Right renal cortex interstitium (tissue), 3 donors: ENCODE measurements around the gene HACL1. TPM values are rescaled to one million over a fixed set of nuclear protein-coding genes. Genes with fewer than 3 reads are reported as not detected.

ENCODE experiments used
- DNase-seq, 3 donors: peaks; one replicate each; pipeline ENCODE4 v3.0.0-alpha.2; 2013; ENCODE audit warnings: low read depth in 3 of 3, low spot score in 2 of 3
- polyA plus RNA-seq, 3 donors: library from polyadenylated mRNA; unstranded; fragments of 120-200 nt; gene quantifications; one replicate each; pipeline ENCODE4 v1.2.1, GENCODE V29; 2013; ENCODE audit not compliant: insufficient read length in 3 of 3

Gene HACL1
- 10 to 100 TPM; 20.2 to 25.3 (median 23.2) TPM for polyA plus RNA-seq

GRCh38 chr3:15601399-15602145 is at the start of gene HACL1, which contains the start of gene BTD:
Gene HACL1, minus strand, starts transcription at chr3:15601569. Its CDS starts 106 bp downstream, at chr3:15601463.
Gene BTD, plus strand, starts transcription at chr3:15601745. Its CDS starts 33,695 bp downstream, at chr3:15635440.
- peak; percentile 97 to 99 (median 99) for DNase-seq

GRCh38 chr3:15649858-15650257 is 48.5 kb upstream of the HACL1 start:
- DNase-seq, result no peak

GRCh38 chr3:15649341-15649740 is 48.0 kb upstream of the HACL1 start:
- no peak for DNase-seq

GRCh38 chr3:15647611-15648167 is 46.3 kb upstream of the HACL1 start:
- no peak for DNase-seq

- DNase-seq, result no peak
These were observed 45.6 kb upstream of the HACL1 start for GRCh38 chr3:15646851-15647511.

- no peak for DNase-seq
These were observed 44.6 kb upstream of the HACL1 start for GRCh38 chr3:15645740-15646501.

GRCh38 chr3:15645246-15645645 is 43.9 kb upstream of the HACL1 start:
- no peak for DNase-seq

GRCh38 chr3:15638891-15639262 is 37.5 kb upstream of the HACL1 start:
- DNase-seq, result no peak

GRCh38 chr3:15638193-15638890 is 37.0 kb upstream of the HACL1 start:
- no peak for DNase-seq

GRCh38 chr3:15637131-15637951 is 36.0 kb upstream of the HACL1 start:
- DNase-seq, result no peak

- DNase-seq, result no peak
These were observed 34.8 kb upstream of the HACL1 start for GRCh38 chr3:15636028-15636709.

- DNase-seq, result peak in 2 of 3 donors; percentile 40 to 59
These were observed 33.8 kb upstream of the HACL1 start for GRCh38 chr3:15635121-15635661.

- DNase-seq, result no peak
These were observed 33.3 kb upstream of the HACL1 start for GRCh38 chr3:15634671-15635070.

GRCh38 chr3:15633766-15634598 is 32.6 kb upstream of the HACL1 start:
- DNase-seq, result no peak

- DNase-seq, result no peak
These were observed 31.8 kb upstream of the HACL1 start for GRCh38 chr3:15633159-15633558.

GRCh38 chr3:15632212-15632580 is 30.8 kb upstream of the HACL1 start:
- no peak for DNase-seq

GRCh38 chr3:15631426-15632211 is 30.2 kb upstream of the HACL1 start:
- no peak for DNase-seq
